Measurements from ENCODE around the gene GTF3C5. TPM values are rescaled to one million over a fixed set of nuclear protein-coding genes. Genes with fewer than 3 reads are reported as not detected.
A peak's percentile ranks its signal among the peaks of the same experiment; 100 is the strongest.
"Not testable (repeated sequence)": the region's sequence is repeated elsewhere in the genome, so short reads cannot be mapped to it uniquely, and the experiment has no call there.

GTF3C5 gene
- total RNA-seq, 4 donors from 2014 or later = 48.2 to 55.3 (median 48.9) TPM

DNA sequence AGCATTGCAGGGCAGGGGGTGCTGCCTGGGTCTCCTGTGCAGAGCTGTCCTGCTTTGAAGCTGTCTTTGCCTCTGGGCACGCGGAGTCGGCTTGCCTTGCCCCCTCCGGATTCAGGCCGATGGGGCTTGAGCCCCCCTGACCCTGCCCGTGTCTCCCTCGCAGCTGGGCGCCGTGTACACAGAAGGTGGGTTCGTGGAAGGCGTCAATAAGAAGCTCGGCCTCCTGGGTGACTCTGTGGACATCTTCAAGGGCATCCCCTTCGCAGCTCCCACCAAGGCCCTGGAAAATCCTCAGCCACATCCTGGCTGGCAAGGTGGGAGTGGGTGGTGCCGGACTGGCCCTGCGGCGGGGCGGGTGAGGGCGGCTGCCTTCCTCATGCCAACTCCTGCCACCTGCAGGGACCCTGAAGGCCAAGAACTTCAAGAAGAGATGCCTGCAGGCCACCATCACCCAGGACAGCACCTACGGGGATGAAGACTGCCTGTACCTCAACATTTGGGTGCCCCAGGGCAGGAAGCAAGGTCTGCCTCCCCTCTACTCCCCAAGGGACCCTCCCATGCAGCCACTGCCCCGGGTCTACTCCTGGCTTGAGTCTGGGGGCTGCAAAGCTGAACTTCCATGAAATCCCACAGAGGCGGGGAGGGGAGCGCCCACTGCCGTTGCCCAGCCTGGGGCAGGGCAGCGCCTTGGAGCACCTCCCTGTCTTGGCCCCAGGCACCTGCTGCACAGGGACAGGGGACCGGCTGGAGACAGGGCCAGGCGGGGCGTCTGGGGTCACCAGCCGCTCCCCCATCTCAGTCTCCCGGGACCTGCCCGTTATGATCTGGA lies 33.7 kb downstream of the GTF3C5 start:
- Histone ChIP-seq H3K27ac (peak overlapping the region in 1 of 4 donors; percentile 43), H3K9me3 (no peaks in the 10 kb centered on the region), H3K36me3 (peaks cover 0 to 13% (median 0%) of the 10 kb centered on the region in 3 donors), H3K4me3 (no peak overlapping the region), H3K27me3 (no peaks in the 10 kb centered on the region), H3K4me1 (peaks cover 34 to 57% (median 48%) of the 10 kb centered on the region in 3 donors)
- no CpG with 5 or more reads among the region's 30 CpGs for WGBS, 2 donors
- TF ChIP-seq, protein P1, sequence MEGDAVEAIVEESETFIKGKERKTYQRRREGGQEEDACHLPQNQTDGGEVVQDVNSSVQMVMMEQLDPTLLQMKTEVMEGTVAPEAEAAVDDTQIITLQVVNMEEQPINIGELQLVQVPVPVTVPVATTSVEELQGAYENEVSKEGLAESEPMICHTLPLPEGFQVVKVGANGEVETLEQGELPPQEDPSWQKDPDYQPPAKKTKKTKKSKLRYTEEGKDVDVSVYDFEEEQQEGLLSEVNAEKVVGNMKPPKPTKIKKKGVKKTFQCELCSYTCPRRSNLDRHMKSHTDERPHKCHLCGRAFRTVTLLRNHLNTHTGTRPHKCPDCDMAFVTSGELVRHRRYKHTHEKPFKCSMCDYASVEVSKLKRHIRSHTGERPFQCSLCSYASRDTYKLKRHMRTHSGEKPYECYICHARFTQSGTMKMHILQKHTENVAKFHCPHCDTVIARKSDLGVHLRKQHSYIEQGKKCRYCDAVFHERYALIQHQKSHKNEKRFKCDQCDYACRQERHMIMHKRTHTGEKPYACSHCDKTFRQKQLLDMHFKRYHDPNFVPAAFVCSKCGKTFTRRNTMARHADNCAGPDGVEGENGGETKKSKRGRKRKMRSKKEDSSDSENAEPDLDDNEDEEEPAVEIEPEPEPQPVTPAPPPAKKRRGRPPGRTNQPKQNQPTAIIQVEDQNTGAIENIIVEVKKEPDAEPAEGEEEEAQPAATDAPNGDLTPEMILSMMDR (IDR thresholded peaks at IDR 0.05) = no peak
- TF ChIP-seq POLR2A (IDR thresholded peaks at IDR 0.05) = no peak
- no peak for DNase-seq
- intact Hi-C loops (cut with DNase I) = no loop called here

DNA sequence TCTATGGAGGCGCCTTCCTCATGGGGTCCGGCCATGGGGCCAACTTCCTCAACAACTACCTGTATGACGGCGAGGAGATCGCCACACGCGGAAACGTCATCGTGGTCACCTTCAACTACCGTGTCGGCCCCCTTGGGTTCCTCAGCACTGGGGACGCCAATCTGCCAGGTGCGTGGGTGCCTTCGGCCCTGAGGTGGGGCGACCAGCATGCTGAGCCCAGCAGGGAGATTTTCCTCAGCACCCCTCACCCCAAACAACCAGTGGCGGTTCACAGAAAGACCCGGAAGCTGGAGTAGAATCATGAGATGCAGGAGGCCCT lies 34.2 kb downstream of the GTF3C5 start:
- Histone ChIP-seq H3K4me3 (no peak overlapping the region), H3K27ac (no peak overlapping the region), H3K27me3 (no peaks in the 10 kb centered on the region), H3K4me1 (peaks cover 30 to 52% (median 42%) of the 10 kb centered on the region in 3 donors), H3K36me3 (peaks cover 0 to 13% (median 0%) of the 10 kb centered on the region in 3 donors), H3K9me3 (no peaks in the 10 kb centered on the region)
- WGBS, 2 donors = 80 to 94% methylated on average over 1 to 8 of the region's 17 CpGs
- intact Hi-C loops (cut with DNase I) = no loop called here
- no peak for TF ChIP-seq POLR2A (IDR thresholded peaks at IDR 0.05)
- TF ChIP-seq, protein P1 (IDR thresholded peaks at IDR 0.05) = no peak
- DNase-seq = no peak

DNA sequence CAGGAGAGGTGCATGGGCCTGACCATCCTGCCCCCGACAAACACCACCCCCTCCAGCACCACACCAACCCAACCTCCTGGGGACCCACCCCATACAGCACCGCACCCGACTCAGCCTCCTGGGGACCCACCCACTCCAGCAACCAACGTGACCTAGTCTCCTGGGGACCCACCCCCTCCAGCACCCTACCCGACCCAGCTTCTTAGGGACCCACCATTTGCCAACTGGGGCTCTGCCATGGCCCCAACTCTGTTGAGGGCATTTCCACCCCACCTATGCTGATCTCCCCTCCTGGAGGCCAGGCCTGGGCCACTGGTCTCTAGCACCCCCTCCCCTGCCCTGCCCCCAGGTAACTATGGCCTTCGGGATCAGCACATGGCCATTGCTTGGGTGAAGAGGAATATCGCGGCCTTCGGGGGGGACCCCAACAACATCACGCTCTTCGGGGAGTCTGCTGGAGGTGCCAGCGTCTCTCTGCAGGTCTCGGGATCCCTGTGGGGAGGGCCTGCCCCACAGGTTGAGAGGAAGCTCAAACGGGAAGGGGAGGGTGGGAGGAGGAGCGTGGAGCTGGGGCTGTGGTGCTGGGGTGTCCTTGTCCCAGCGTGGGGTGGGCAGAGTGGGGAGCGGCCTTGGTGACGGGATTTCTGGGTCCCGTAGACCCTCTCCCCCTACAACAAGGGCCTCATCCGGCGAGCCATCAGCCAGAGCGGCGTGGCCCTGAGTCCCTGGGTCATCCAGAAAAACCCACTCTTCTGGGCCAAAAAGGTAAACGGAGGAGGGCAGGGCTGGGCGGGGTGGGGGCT lies 35.6 kb downstream of the GTF3C5 start:
- intact Hi-C loops (cut with DNase I) = no loop called here
- 76 to 90% methylated on average over 3 to 5 of the region's 25 CpGs for WGBS, 2 donors

DNA sequence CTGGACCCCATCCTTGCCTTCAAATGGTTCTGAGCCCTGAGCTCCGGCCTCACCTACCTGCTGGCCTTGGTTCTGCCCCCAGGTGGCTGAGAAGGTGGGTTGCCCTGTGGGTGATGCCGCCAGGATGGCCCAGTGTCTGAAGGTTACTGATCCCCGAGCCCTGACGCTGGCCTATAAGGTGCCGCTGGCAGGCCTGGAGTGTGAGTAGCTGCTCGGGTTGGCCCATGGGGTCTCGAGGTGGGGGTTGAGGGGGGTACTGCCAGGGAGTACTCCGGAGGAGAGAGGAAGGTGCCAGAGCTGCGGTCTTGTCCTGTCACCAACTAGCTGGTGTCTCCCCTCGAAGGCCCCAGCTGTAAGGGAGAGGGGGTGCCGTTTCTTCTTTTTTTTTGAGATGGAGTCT lies 36.2 kb downstream of the GTF3C5 start:
- Histone ChIP-seq H3K4me3 (no peak overlapping the region), H3K36me3 (peaks cover 0 to 20% (median 0%) of the 10 kb centered on the region in 3 donors), H3K9me3 (no peaks in the 10 kb centered on the region), H3K27me3 (no peaks in the 10 kb centered on the region), H3K27ac (no peak overlapping the region), H3K4me1 (peaks cover 19 to 33% (median 28%) of the 10 kb centered on the region in 3 donors)
- TF ChIP-seq POLR2A (IDR thresholded peaks at IDR 0.05) = no peak
- TF ChIP-seq, protein P1 (IDR thresholded peaks at IDR 0.05) = no peak
- DNase-seq = no peak
- WGBS, 2 donors = 74 to 96% methylated on average over 4 to 7 of the region's 11 CpGs
- intact Hi-C loops (cut with DNase I) = no loop called here

More for the DNA sequence above, 35.6 kb downstream of the GTF3C5 start:
- Histone ChIP-seq H3K4me1 (peaks cover 20 to 38% (median 31%) of the 10 kb centered on the region in 3 donors), H3K4me3 (no peak overlapping the region), H3K27ac (no peak overlapping the region), H3K9me3 (no peaks in the 10 kb centered on the region), H3K36me3 (peaks cover 0 to 20% (median 0%) of the 10 kb centered on the region in 3 donors), H3K27me3 (no peaks in the 10 kb centered on the region)
- no peak for TF ChIP-seq POLR2A (IDR thresholded peaks at IDR 0.05)
- TF ChIP-seq, protein P1 (IDR thresholded peaks at IDR 0.05) = no peak
- DNase-seq = no peak

DNA sequence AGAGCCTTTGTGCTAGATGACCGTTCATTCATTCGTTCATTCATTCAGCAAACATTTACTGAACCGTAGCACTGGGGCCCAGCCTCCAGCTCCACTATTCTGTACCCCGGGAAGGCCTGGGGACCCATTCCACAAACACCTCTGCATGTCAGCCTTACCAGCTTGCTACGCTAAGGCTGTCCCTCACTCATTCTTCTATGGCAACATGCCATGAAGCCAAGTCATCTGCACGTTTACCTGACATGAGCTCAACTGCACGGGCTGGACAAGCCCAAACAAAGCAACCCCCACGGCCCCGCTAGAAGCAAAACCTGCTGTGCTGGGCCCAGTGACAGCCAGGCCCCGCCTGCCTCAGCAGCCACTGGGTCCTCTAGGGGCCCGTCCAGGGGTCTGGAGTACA lies 37.0 kb downstream of the GTF3C5 start:
- no peak overlapping the region for H3K4me3 ChIP-seq
- intact Hi-C loops (cut with DNase I) = no loop called here
- 48 to 80% methylated on average over 4 to 5 of the region's 11 CpGs for WGBS, 2 donors
- peaks cover 0 to 20% (median 0%) of the 10 kb centered on the region in 3 donors for H3K36me3 ChIP-seq
- peak overlapping the region in 1 of 4 donors; percentile 49 for H3K27ac ChIP-seq
- no peaks in the 10 kb centered on the region for H3K27me3 ChIP-seq
- no peak for DNase-seq
- TF ChIP-seq, protein P1 (IDR thresholded peaks at IDR 0.05) = no peak
- no peak for TF ChIP-seq POLR2A (IDR thresholded peaks at IDR 0.05)
- H3K9me3 ChIP-seq = no peaks in the 10 kb centered on the region
- H3K4me1 ChIP-seq = peaks cover 19 to 33% (median 28%) of the 10 kb centered on the region in 3 donors

DNA sequence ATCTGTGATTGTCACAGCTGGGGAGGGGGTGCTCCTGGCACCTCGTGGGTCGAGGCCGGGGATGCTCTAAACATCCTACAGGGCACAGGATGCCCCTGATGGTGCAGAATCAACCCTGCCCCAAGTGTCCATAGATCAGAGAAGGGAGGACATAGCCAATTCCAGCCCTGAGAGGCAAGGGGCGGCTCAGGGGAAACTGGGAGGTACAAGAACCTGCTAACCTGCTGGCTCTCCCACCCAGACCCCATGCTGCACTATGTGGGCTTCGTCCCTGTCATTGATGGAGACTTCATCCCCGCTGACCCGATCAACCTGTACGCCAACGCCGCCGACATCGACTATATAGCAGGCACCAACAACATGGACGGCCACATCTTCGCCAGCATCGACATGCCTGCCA lies 37.6 kb downstream of the GTF3C5 start:
- Histone ChIP-seq H3K4me1 (peaks cover 19 to 28% (median 26%) of the 10 kb centered on the region in 3 donors), H3K27ac (peak overlapping the region in 1 of 4 donors; percentile 49), H3K36me3 (peaks cover 0 to 20% (median 0%) of the 10 kb centered on the region in 3 donors)
- no CpG with 5 or more reads among the region's 15 CpGs for WGBS, 2 donors
- intact Hi-C loops (cut with DNase I); DNase-seq; H3K27me3 ChIP-seq; H3K9me3 ChIP-seq; H3K4me3 ChIP-seq: not testable (repeated sequence)

DNA sequence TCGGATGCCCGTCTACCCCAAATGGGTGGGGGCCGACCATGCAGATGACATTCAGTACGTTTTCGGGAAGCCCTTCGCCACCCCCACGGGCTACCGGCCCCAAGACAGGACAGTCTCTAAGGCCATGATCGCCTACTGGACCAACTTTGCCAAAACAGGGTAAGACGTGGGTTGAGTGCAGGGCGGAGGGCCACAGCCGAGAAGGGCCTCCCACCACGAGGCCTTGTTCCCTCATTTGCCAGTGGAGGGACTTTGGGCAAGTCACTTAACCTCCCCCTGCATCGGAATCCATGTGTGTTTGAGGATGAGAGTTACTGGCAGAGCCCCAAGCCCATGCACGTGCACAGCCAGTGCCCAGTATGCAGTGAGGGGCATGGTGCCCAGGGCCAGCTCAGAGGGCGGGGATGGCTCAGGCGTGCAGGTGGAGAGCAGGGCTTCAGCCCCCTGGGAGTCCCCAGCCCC lies 39.7 kb downstream of the GTF3C5 start:
- H3K27me3 ChIP-seq; H3K9me3 ChIP-seq; DNase-seq; H3K4me3 ChIP-seq; H3K27ac ChIP-seq; intact Hi-C loops (cut with DNase I): not testable (repeated sequence)
- peaks cover 8 to 12% (median 11%) of the 10 kb centered on the region in 3 donors for H3K4me1 ChIP-seq
- WGBS, 2 donors = 100% methylated on average over 3 of the region's 17 CpGs; no CpG with 5 or more reads in 1 of the 2 donors
- H3K36me3 ChIP-seq = peaks cover 0 to 20% (median 0%) of the 10 kb centered on the region in 3 donors
